HepG2 (cell line): ENCODE data around the gene OST4. TPM values are rescaled to one million over a fixed set of nuclear protein-coding genes. Genes with fewer than 3 reads are reported as not detected.
A peak's percentile ranks its signal among the peaks of the same experiment; 100 is the strongest.

Source experiments
- HIC2 ChIP-seq: sonication (generic); formaldehyde crosslinking; IDR thresholded peaks from 2 replicates; pipeline ENCODE4 v1.9.0; 2022; ENCODE audit warnings: low read depth, missing genetic modification reagents
- HNF4A ChIP-seq: sonication (generic); formaldehyde crosslinking; IDR thresholded peaks from 2 replicates; pipeline ENCODE4 v1.4.0; 2020; ENCODE audit warnings: missing genetic modification reagents
- HOXA3 ChIP-seq: sonication (generic); formaldehyde crosslinking; IDR thresholded peaks from 2 replicates; pipeline ENCODE4 v1.5.0; 2020; ENCODE audit warnings: missing genetic modification reagents
- KLF9 ChIP-seq: IDR thresholded peaks from 2 replicates; pipeline ENCODE4 v1.6.1; 2016; ENCODE audit warnings: low read depth
- MYC ChIP-seq: sonication (generic); formaldehyde crosslinking; IDR thresholded peaks from 2 replicates; pipeline ENCODE4 v1.9.0; 2021; ENCODE audit warnings: missing genetic modification reagents, borderline replicate concordance
- POLR2A ChIP-seq, 2 experiments: IDR thresholded peaks; 2 replicates each; pipeline ENCODE4 v1.6.1; 2011; ENCODE audit warnings: low read depth in 2 of 2, low read length in 2 of 2, mild to moderate bottlenecking in 1 of 2, moderate library complexity in 1 of 2; ENCODE audit not compliant: insufficient read depth in 1 of 2
- RBAK ChIP-seq: sonication (generic); formaldehyde crosslinking; IDR thresholded peaks from 2 replicates; pipeline ENCODE4 v1.5.1; 2020; ENCODE audit warnings: mild to moderate bottlenecking, missing genetic modification reagents
- RBFOX2 ChIP-seq: fragments of 200-400 bp; formaldehyde crosslinking; IDR thresholded peaks from 2 replicates; pipeline ENCODE4 v1.6.1; 2017; ENCODE audit warnings: low read depth, mild to moderate bottlenecking, low read length
- SMAD3 ChIP-seq: sonication (generic); formaldehyde crosslinking; IDR thresholded peaks from 2 replicates; pipeline ENCODE4 v1.4.0; 2020; ENCODE audit warnings: missing genetic modification reagents
- SNAI1 ChIP-seq: sonication (generic); formaldehyde crosslinking; IDR thresholded peaks from 2 replicates; pipeline ENCODE4 v1.5.0; 2020; ENCODE audit warnings: mild to moderate bottlenecking, missing genetic modification reagents, borderline replicate concordance
- THYN1 ChIP-seq: sonication (generic); formaldehyde crosslinking; IDR thresholded peaks from 2 replicates; pipeline ENCODE4 v1.8.1; 2023; ENCODE audit warnings: low read depth, mild to moderate bottlenecking, moderate library complexity, missing genetic modification reagents, borderline replicate concordance
- ZFP37 ChIP-seq: sonication (generic); formaldehyde crosslinking; IDR thresholded peaks from 2 replicates; pipeline ENCODE4 v1.4.0; 2020; ENCODE audit warnings: missing genetic modification reagents, borderline replicate concordance
- ZGPAT ChIP-seq: IDR thresholded peaks from 2 replicates; pipeline ENCODE4 v1.6.1; 2016; ENCODE audit warnings: mild to moderate bottlenecking
- ZHX2 ChIP-seq, 2 experiments: sonication (generic) in 1 of 2; formaldehyde crosslinking in 1 of 2; IDR thresholded peaks; 2 replicates each; pipeline versions ENCODE4 v1.6.1 to v1.9.0; 2014 to 2022; ENCODE audit warnings: antibody characterized with exemption in 1 of 2, borderline replicate concordance in 1 of 2, inconsistent platforms in 1 of 2, low read depth in 1 of 2, missing genetic modification reagents in 1 of 2
- ZNF224 ChIP-seq: sonication (generic); formaldehyde crosslinking; IDR thresholded peaks from 2 replicates; pipeline ENCODE4 v1.5.0; 2020; ENCODE audit warnings: mild to moderate bottlenecking, missing genetic modification reagents
- ZNF383 ChIP-seq: sonication (generic); formaldehyde crosslinking; IDR thresholded peaks from 2 replicates; pipeline ENCODE4 v1.4.0; 2020; ENCODE audit warnings: missing genetic modification reagents, mild to moderate bottlenecking, borderline replicate concordance
- ZNF558 ChIP-seq: sonication (generic); formaldehyde crosslinking; IDR thresholded peaks from 2 replicates; pipeline ENCODE4 v1.9.0; 2022; ENCODE audit warnings: mild to moderate bottlenecking, missing genetic modification reagents, borderline replicate concordance
- ZNF652 ChIP-seq: IDR thresholded peaks from 2 replicates; pipeline ENCODE4 v1.6.1; 2016; ENCODE audit warnings: low read depth, borderline replicate concordance
- ZNF703 ChIP-seq: sonication (generic); formaldehyde crosslinking; IDR thresholded peaks from 2 replicates; pipeline ENCODE4 v1.5.1; 2020; ENCODE audit warnings: missing genetic modification reagents, mild to moderate bottlenecking, moderate library complexity, borderline replicate concordance
- polyA plus RNA-seq, 8 experiments: library from polyadenylated mRNA; depleted of rRNA in 3 of 8; stranded (reverse) in 7 of 8; unstranded in 1 of 8; fragments of >200 nt; fragmentation: Illumina TruSeq in 4 of 8; extraction: Trizol in 4 of 8; gene quantifications; 2 replicates each; pipeline versions ENCODE4 v1.2.1 to v1.2.3, GENCODE V29; 2011 to 2016; ENCODE audit warnings: low read depth in 4 of 8, missing spikeins in 1 of 8, mixed read lengths in 1 of 8; ENCODE audit not compliant: insufficient read depth in 1 of 8
- total RNA-seq, 5 experiments: library from RNA; depleted of rRNA; stranded (reverse); fragments of >200 nt; fragmentation: Illumina TruSeq; extraction: Trizol; gene quantifications; 2 replicates each; pipeline ENCODE4 v1.2.3, GENCODE V29; 2016; ENCODE audit warnings: low read depth in 1 of 5

Gene OST4
- total and polyA plus RNA-seq, 2 of the 13 experiments (the other 11 are each of a cell fraction or from before 2014, with no cell fraction given), result 498 to 584 TPM

GRCh38 chr2:27032495-27033252 lies 38.8 kb downstream of the OST4 start, which contains the start of gene TMEM214 (continued):
- TF ChIP-seq ZHX2 (IDR thresholded peaks at IDR 0.05; ENCODE audit: low read depth) (peak; percentile 78; the same call in 1 of the 2 replicates), ZHX2 (CRISPR knock-in tag; IDR thresholded peaks at IDR 0.05; ENCODE audit: borderline replicate concordance) (peak; percentile 88; the same call in 1 of the 2 replicates), ZFP37 (CRISPR knock-in tag) (peak; percentile 42; the same call in 1 of the 2 replicates), HNF4A (no peak), ZNF224 (CRISPR knock-in tag) (no peak), HOXA3 (CRISPR knock-in tag) (peak; percentile 95), MYC (CRISPR knock-in tag) (peak; percentile 92; the same call in 1 of the 2 replicates), ZNF703 (CRISPR knock-in tag) (no peak), RBAK (CRISPR knock-in tag) (no peak), THYN1 (no peak), ZGPAT (peak; percentile 88), RBFOX2 (peak; percentile 98), POLR2A (IDR thresholded peaks at IDR 0.05; ENCODE audit: insufficient read depth in 1 of 2, low read depth in 2 of 2, low read length in 2 of 2) (peak; percentile 92 to 95), ZNF558 (CRISPR knock-in tag) (no peak), HIC2 (CRISPR knock-in tag) (no peak), ZNF652 (CRISPR knock-in tag) (no peak), ZNF383 (0 out of 2 replicates have a peak, but pooled peaks have one; percentile 13), SNAI1 (CRISPR knock-in tag) (no peak), SMAD3 (no peak), KLF9 (CRISPR knock-in tag) (peak; percentile 53; the same call in 1 of the 2 replicates)
